Choroid plexus epithelial cell (primary cell): ENCODE measurements around the gene PNLDC1.
"Not testable (repeated sequence)": the region's sequence is repeated elsewhere in the genome, so short reads cannot be mapped to it uniquely, and the experiment has no call there.

Experiments used
- DNase-seq: peaks from one replicate; pipeline ENCODE4 v3.0.0-alpha.2; 2010; ENCODE audit warnings: low read depth
- H3K4me3 ChIP-seq: 2 replicates; pipeline ENCODE4 v1.5.1; 2011; ENCODE audit warnings: low read depth, mild to moderate bottlenecking, control low read depth, low read length, moderate library complexity
- CTCF ChIP-seq: conservative IDR thresholded peaks from 2 replicates; pipeline ENCODE4 v1.5.1; 2011; ENCODE audit warnings: low read depth, mild to moderate bottlenecking, control low read depth, inconsistent platforms, low read length, moderate library complexity

The PNLDC1 gene

GRCh38 chr6:159821726-159822125 is 21.6 kb downstream of the PNLDC1 start:
- no peak overlapping the region for H3K4me3 ChIP-seq
- DNase-seq = no peak
- TF ChIP-seq CTCF = no peak

DNA sequence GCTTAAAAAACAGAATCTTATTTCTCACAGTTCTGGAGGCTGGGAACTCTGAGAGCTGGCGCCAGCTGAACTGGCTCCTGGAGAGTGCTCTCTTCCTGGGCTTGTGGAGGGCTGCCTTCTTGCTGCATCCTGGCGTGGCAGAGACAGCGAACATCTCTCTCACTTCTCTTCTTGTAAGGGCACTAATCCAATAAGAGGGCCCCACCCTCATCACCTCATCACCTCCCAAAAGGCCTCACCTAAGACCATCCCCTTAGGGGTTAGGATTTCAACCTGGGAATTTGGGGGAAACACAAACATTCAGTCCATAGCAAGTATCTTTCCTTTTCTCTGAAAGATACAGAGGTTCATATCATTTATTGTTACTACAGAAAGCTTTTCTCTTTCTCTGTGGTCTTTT is 23.9 kb downstream of the PNLDC1 start:
- no peak for DNase-seq
- no peak overlapping the region for H3K4me3 ChIP-seq
- TF ChIP-seq CTCF = no peak

DNA sequence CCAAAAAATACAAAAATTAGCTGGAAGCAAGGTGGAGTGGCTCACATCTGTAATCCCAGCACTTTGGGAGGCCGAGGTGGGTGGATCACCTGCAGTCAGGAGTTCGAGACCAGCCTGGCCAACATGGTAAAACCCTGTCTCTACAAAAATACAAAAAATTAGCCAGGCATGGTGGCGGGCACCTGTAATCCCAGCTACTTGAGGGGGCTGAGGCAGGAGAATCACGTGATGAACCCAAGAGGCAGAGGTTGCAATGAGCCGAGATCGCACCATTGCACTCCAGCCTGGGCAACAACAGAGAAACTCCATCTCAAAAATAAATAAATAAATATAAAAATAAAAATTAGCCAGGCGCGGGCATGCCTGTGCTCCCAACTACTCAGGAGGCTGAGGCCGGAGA is 24.6 kb downstream of the PNLDC1 start:
- not testable (repeated sequence) for DNase-seq, H3K4me3 ChIP-seq

GRCh38 chr6:159826004-159826403 is 25.9 kb downstream of the PNLDC1 start:
- no peak for DNase-seq

GRCh38 chr6:159826968-159827647 is 27.0 kb downstream of the PNLDC1 start:
- no peak for DNase-seq
- H3K4me3 ChIP-seq = no peak overlapping the region
- TF ChIP-seq CTCF = no peak

More at GRCh38 chr6:159826004-159826403, 25.9 kb downstream of the PNLDC1 start:
- H3K4me3 ChIP-seq = no peak overlapping the region
- no peak for TF ChIP-seq CTCF

- H3K4me3 ChIP-seq = no peak overlapping the region
- no peak for TF ChIP-seq CTCF
- peak; percentile 46 for DNase-seq
Measured at GRCh38 chr6:159828074-159828473, 28.0 kb downstream of the PNLDC1 start.

DNA sequence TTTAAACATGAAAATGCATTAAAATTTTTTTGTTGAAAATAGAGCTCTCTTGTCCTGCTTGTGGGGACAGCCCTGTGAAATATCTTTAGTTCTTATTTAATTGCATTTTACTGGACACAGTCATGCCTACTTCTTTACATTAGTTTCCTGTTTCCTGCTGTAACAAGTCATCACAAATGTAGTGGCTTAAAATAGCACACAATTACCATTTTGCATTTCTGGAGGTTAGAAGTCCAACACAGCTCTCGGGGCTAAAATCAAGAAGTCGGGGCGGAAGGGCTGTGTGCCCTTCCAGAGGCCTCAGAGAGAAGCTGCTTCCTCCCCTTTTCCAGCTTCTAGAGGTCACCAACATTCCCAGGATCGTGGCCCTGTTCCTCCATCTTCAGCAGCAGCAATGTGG is 29.4 kb downstream of the PNLDC1 start:
- no peak for TF ChIP-seq CTCF
- no peak for DNase-seq

More for the DNA sequence above, 29.4 kb downstream of the PNLDC1 start:
- no peak overlapping the region for H3K4me3 ChIP-seq
